T-helper 1 cell treated with Interleukin-12 subunit alpha and Interleukin-12 subunit beta and Interleukin-4 antibody, amounts not matched to agents 30 μg/mL and 1 μg/mL, for 36 hours (primary cell): Measurements from ENCODE around the gene GASK1B.

Experiments used
- H3K27ac Mint-ChIP-seq: one replicate; pipeline ENCODE4 v1.8.0; 2021; ENCODE audit warnings: mild to moderate bottlenecking, mixed read lengths
- H3K27me3 Mint-ChIP-seq: one replicate; pipeline ENCODE4 v1.8.0; 2021; ENCODE audit warnings: low read depth, mixed read lengths
- H3K36me3 Mint-ChIP-seq: one replicate; pipeline ENCODE4 v1.8.0; 2021; ENCODE audit warnings: low read depth, mixed read lengths
- H3K4me1 Mint-ChIP-seq: one replicate; pipeline ENCODE4 v1.8.0; 2021; ENCODE audit warnings: low read depth, mixed read lengths
- H3K4me3 Mint-ChIP-seq: one replicate; pipeline ENCODE4 v1.8.0; 2021; ENCODE audit warnings: mild to moderate bottlenecking, moderate library complexity, mixed read lengths
- H3K9me3 Mint-ChIP-seq: one replicate; pipeline ENCODE4 v1.8.0; 2021; ENCODE audit warnings: mixed read lengths

GASK1B gene

DNA sequence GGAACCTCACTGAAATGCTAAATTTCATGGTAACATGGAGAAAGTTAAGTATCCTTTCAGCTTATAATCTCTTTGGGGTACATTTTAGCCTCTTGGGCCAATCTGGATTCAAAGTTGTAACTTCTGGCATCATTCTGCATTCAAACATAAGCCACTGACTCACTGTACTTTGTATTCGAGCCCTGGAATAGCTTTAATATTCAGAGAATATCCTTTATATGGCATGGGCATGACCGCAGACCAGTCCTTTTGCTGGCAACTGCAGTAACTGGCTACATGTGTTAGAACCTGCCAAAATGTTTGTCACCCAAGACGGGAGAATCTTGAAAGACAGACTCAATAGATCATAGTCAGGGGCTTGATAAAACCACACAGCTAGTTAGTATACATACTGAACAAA is 3.3 kb downstream of the GASK1B start:
- Mint-ChIP-seq H3K27me3 (peaks cover 40% of the 10 kb centered on the region), H3K27ac (no peak overlapping the region), H3K4me3 (no peak overlapping the region), H3K4me1 (peaks cover 2% of the 10 kb centered on the region), H3K9me3 (no peaks in the 10 kb centered on the region), H3K36me3 (no peaks in the 10 kb centered on the region)

DNA sequence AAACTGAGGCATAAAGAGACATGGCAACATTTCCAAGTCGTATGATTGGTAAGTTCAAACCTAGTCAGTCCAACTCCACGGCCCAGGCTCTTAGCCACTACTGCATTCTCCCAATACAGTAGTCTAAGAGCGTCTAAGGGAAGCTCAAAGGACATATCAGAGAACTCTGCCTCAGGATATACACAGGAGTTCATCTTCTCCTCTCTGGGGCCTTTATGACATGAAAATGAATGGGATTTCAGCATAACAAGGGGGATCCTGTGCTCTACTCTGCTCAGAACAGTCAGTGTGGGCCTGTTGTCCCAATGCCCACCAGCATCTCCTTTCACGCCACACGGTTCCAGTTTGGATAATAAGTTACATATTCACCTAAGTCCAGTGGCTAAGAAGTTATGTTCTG is 4.2 kb downstream of the GASK1B start:
- peaks cover 40% of the 10 kb centered on the region for H3K27me3 Mint-ChIP-seq
- no peak overlapping the region for H3K27ac Mint-ChIP-seq
- H3K4me1 Mint-ChIP-seq: peaks cover 2% of the 10 kb centered on the region
- no peaks in the 10 kb centered on the region for H3K9me3 Mint-ChIP-seq
- no peak overlapping the region for H3K4me3 Mint-ChIP-seq
- H3K36me3 Mint-ChIP-seq: no peaks in the 10 kb centered on the region

DNA sequence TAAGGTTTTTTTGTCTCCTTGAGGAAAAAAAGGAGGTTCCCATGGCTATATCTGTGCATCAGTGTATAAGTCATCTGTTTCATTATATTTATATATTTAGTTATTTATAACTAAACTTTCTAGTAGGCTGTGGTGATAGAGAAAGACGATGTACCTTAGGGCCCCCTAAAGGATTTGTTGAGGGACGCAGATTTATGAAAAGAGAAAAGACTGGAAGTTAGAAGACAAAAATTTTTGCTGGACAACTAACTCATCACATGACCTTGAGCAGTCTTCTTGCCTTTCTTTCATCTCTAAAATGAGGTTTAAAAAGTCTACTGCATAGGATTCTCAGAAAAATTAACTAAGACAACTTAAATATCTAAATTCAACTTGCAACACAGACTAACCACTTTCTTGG is 6.1 kb downstream of the GASK1B start:
- no peak overlapping the region for H3K4me3 Mint-ChIP-seq
- no peaks in the 10 kb centered on the region for H3K36me3 Mint-ChIP-seq
- peaks cover 29% of the 10 kb centered on the region for H3K27me3 Mint-ChIP-seq
- peaks cover 2% of the 10 kb centered on the region for H3K4me1 Mint-ChIP-seq
- no peak overlapping the region for H3K27ac Mint-ChIP-seq
- no peaks in the 10 kb centered on the region for H3K9me3 Mint-ChIP-seq

DNA sequence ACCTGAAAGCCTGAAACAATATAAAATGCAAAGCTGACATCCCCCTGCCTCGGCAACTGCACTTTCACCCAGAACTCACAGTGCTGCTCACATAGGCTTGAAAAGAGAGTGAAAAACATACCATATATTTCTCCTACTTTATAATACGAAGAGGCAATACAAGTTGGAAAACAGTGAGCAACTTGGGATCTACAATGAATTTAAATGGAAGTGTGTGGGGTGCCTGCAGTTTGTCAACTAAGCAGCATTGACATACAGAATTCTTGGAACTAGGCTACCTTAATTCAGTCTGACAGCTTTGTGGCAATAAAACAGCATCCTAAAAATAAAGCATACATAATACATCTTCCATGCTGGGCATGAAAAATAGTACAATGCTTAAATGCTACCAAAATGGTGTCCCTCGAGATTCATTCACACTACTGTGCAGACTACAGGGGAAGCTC is 8.0 kb downstream of the GASK1B start:
- H3K9me3 Mint-ChIP-seq: no peaks in the 10 kb centered on the region
- peaks cover 11% of the 10 kb centered on the region for H3K27me3 Mint-ChIP-seq
- H3K27ac Mint-ChIP-seq: no peak overlapping the region
- H3K4me1 Mint-ChIP-seq: no peaks in the 10 kb centered on the region
- H3K4me3 Mint-ChIP-seq: no peak overlapping the region
- no peaks in the 10 kb centered on the region for H3K36me3 Mint-ChIP-seq

DNA sequence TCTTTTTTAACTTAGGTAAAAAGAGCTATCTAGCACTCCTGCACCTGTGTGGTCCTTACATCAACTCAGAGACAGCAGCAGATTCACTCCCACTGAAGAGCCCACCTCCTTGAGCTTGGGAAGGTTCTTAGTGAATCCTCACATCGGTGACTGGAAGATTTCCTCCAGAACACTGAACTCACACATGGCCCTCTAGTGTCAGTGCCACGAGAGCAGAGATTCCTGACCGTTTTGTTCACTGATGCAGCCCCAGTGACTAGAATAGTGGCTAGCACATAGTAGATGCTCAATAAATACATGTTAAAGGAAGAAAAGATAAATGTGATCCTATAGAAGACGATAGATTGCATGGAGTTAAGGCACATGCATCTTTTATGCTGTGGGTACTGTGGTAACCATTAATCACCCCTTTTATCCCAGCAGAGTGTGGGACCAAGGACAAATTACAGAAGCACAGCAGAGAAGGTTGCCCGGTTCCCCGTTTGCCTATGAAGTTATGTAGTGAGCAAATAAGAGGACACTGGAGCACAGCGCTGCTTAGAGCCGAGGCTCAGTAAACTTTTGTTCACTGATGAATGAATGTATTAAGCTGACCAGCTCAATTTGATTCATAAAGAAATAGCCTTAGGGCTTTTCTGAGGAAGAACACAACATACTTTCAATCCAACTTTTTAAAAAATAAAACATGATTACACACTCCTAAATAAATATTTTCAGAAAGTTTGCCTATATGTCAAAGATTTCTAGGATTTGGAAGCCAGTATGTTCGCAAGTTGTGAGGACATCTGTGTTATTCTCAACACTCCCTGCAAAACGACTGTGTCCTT is 8.7 kb downstream of the GASK1B start:
- no peaks in the 10 kb centered on the region for H3K9me3 Mint-ChIP-seq
- no peaks in the 10 kb centered on the region for H3K36me3 Mint-ChIP-seq
- H3K27me3 Mint-ChIP-seq: peaks cover 7% of the 10 kb centered on the region
- no peak overlapping the region for H3K27ac Mint-ChIP-seq
- H3K4me1 Mint-ChIP-seq: no peaks in the 10 kb centered on the region
- no peak overlapping the region for H3K4me3 Mint-ChIP-seq

DNA sequence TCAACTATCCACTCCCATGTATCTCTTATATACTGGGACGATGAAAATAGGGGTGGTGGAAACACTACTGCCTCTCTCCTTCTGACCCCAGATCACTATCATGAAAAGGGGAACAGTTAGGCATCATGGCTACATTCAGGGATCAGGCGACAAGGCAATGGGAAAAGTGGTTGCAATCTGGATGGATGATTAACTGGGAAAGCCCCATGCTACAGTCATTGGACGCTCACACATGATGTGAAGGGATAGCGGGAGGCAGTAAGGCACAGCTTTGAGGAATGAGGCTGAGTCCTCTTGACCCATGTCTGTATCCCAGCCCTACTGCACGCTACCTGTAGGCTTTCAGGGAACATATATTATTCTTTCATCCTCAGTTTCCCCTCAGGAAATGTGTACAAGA is 10.2 kb downstream of the GASK1B start:
- H3K4me3 Mint-ChIP-seq: no peak overlapping the region
- H3K27me3 Mint-ChIP-seq: peaks cover 4% of the 10 kb centered on the region
- no peaks in the 10 kb centered on the region for H3K4me1 Mint-ChIP-seq
- no peak overlapping the region for H3K27ac Mint-ChIP-seq
- no peaks in the 10 kb centered on the region for H3K9me3 Mint-ChIP-seq
- no peaks in the 10 kb centered on the region for H3K36me3 Mint-ChIP-seq

DNA sequence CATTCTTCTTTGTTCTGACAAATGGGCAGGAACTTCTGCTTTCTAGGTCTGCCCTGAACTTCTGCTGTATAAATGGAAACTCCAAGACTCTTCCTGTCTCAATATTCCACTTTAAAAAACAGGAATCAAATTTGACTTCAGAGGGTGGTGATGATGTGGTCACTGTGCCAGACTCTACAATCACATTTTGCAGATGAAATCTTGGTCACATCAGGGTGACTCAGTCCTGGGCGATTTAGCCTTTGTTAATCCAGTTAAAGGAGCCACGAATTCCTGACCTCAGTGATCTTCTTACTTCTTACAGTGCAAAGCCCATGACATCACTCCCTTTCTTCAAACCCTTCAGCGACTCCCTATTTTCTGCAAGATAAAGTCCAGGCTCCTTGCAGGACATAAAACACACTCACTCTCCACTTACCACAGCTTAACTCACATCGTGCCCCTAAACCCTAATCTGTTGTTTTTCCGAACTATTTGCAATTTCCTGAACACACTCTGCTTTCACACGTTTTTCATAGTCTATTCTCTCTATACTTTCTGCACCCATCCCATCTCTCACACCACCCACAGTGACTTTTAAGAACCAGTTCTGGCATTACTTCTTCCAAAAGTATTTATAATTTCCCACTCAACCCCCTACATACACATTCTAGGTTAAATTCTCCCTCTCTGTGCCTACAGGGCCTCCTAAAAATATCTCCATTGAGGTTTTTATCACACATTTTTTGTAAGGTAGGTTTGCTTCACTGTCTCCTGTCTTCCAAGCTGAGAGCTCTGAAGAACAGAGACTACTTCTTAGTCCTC is 11.1 kb downstream of the GASK1B start:
- no peak overlapping the region for H3K27ac Mint-ChIP-seq
- no peaks in the 10 kb centered on the region for H3K36me3 Mint-ChIP-seq
- H3K4me1 Mint-ChIP-seq: no peaks in the 10 kb centered on the region
- H3K9me3 Mint-ChIP-seq: no peaks in the 10 kb centered on the region
- peaks cover 4% of the 10 kb centered on the region for H3K27me3 Mint-ChIP-seq
- H3K4me3 Mint-ChIP-seq: no peak overlapping the region

DNA sequence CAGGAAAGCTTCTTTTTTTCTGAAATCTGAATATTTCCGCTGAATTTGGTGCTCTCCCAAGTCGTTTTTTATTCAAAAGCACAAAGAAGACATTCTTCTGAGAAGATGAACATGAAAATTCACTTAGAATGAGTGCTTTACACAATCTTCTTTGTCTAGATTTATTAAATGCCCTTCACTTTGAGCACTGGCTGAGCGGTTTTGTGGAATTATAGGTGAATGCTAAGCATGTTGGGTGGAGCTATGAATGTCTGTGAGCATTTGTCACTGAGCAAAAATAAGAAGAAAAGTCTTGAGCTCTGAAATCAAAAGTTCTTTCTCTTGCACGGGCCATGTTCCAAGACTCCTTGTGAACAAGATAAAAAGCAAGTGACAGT is 13.1 kb downstream of the GASK1B start:
- H3K4me1 Mint-ChIP-seq: no peaks in the 10 kb centered on the region
- H3K27ac Mint-ChIP-seq: no peak overlapping the region

DNA sequence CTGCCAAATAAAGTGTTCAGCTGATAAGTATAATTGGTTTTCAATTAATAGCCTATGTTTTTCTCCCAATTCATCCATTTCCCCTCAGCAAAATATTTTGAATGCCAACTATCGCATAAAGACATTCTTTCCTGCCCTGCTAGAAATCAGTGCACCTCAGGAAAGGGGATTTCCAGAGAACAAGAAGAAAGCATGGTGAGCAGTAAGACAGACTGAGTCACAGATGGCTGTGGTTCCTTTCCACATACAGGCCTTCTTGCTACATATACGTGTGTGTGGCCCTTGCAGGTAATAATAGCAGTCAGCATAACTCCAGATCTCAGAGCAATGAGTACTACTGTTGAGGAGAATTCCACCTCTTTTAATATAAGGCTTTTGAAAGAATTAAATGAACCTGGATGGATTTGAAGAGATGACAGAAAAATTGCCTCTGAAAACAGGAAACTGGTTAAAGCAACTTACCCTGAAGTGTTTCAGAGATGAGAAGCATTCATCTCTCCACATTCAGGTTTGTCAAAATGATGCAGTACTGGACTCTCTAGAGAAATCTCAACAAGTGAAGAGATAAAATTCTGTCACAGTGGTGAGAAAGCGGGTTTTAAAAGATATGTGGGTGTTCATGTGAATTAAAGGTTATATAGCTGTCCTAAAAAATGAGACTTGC is 13.6 kb downstream of the GASK1B start:
- H3K9me3 Mint-ChIP-seq: no peaks in the 10 kb centered on the region
- no peaks in the 10 kb centered on the region for H3K27me3 Mint-ChIP-seq
- H3K4me3 Mint-ChIP-seq: no peak overlapping the region
- no peak overlapping the region for H3K27ac Mint-ChIP-seq
- no peaks in the 10 kb centered on the region for H3K36me3 Mint-ChIP-seq
- no peaks in the 10 kb centered on the region for H3K4me1 Mint-ChIP-seq

More for the DNA sequence above, 13.1 kb downstream of the GASK1B start:
- H3K36me3 Mint-ChIP-seq: no peaks in the 10 kb centered on the region
- H3K4me3 Mint-ChIP-seq: no peak overlapping the region
- no peaks in the 10 kb centered on the region for H3K27me3 Mint-ChIP-seq
- no peaks in the 10 kb centered on the region for H3K9me3 Mint-ChIP-seq

DNA sequence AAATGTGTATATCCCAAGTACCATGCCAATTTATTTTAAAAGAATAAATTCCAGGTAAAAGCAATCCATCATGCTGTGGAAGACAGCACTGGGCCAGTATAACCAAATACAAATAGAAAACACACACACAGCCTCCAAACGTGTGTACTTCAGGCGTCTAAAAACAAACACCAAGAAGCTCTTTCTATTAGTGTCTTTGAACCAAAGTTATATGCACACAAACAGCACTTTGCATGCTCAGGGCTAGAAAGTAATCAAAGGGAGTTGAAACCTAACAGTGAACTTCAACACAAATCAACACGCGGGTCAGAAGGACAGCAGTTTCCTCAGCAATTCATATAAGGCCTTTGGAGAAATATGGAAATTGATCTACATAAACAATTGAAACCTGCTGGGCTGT is 15.4 kb downstream of the GASK1B start:
- Mint-ChIP-seq H3K4me3 (no peak overlapping the region), H3K27ac (no peak overlapping the region), H3K4me1 (no peaks in the 10 kb centered on the region), H3K36me3 (no peaks in the 10 kb centered on the region), H3K9me3 (no peaks in the 10 kb centered on the region), H3K27me3 (no peaks in the 10 kb centered on the region)

DNA sequence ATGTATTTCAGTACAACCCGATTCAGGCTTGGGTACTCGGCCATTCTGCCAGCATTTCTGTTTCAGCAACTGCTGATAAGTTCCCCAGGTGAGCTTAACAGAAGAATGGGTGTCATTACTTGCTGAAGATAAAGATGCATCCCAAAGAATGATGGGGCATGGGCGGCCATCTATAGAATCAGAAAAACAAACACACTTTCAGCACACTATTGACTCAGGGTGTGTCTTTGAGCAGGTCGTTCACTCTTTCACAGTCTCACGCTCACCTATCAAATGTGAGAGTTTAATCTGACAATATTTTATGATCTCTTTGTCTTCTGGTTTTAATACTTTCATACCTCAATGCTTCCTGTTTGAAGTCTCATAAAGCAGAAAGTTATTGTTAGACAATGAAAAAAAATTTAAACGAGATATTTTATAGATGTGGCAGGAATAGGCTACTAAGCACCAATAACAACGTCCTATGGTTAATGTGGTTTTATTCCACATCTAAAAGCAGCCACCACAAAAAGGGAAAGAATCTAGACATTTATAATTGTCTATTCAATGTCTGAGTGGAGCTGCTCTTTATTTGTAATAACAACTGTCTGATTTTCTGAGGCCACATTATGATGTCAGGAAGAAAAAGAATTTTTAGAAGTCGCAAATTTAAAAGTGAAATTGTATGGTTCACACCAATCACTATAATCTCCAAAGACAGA is 17.0 kb downstream of the GASK1B start:
- H3K4me1 Mint-ChIP-seq: no peaks in the 10 kb centered on the region
- no peaks in the 10 kb centered on the region for H3K9me3 Mint-ChIP-seq
- no peaks in the 10 kb centered on the region for H3K27me3 Mint-ChIP-seq
- H3K27ac Mint-ChIP-seq: no peak overlapping the region
- no peaks in the 10 kb centered on the region for H3K36me3 Mint-ChIP-seq
- H3K4me3 Mint-ChIP-seq: no peak overlapping the region

DNA sequence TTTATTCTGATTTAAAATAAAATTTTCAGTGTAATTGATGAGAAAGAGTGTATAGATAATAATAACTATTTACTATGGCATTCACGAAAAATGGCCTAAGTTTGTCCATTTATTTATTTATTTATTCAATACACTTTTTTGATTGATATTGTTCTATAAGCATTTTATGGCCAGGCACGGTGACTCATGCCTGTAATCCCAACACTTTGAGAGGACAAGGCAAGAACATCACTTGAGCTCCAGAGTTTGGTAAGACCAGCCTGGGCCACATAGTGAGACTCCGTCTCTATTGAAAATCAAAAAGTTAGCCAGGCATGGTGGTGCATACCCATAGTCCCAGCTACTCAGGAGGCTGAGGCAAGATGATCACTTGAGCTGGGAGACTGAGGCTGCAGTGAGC is 25.7 kb downstream of the GASK1B start:
- Mint-ChIP-seq H3K27me3 (no peaks in the 10 kb centered on the region), H3K27ac (no peak overlapping the region), H3K4me1 (no peaks in the 10 kb centered on the region), H3K36me3 (no peaks in the 10 kb centered on the region), H3K4me3 (no peak overlapping the region), H3K9me3 (no peaks in the 10 kb centered on the region)

DNA sequence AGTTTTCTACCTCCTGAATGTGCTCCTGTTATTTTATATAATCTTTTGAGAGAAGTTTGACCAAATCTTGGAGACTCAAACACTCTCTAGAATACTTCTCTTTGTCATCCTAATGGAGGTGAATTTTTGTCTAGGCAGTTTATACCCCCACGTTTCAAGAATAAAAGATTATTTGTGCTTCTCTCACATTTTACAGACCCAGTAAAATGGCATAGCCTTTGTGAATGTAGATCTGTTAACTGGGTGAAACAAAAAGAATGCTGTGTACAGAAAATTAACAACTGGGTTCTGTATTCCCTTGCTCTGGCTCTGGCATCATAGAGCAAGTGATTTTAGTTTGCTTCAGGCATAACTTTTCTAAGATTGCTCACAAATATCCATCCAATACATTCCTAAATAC is 26.1 kb downstream of the GASK1B start:
- H3K36me3 Mint-ChIP-seq: no peaks in the 10 kb centered on the region
- H3K4me1 Mint-ChIP-seq: no peaks in the 10 kb centered on the region
- H3K4me3 Mint-ChIP-seq: no peak overlapping the region
- H3K27ac Mint-ChIP-seq: no peak overlapping the region
- H3K9me3 Mint-ChIP-seq: no peaks in the 10 kb centered on the region
- H3K27me3 Mint-ChIP-seq: no peaks in the 10 kb centered on the region

DNA sequence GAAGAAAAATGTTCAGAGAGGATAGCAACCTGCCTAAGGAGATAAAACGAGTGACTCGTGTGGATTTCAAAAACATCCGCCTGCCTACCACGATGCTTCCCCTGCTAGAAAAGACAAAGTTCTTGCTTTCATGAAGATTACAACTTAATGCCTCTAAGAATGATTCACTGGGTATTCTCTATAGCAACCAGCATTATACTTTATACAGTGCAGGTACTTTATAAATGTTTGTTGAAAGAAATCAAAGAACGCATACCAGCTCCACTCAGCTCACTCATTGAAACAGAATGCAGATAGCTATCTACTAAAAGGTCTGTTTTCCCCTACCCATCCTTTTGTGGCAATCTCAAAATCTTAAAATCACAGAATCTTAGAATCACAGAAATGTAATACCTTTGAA is 33.7 kb downstream of the GASK1B start:
- H3K27me3 Mint-ChIP-seq: no peaks in the 10 kb centered on the region
- no peaks in the 10 kb centered on the region for H3K36me3 Mint-ChIP-seq
- no peaks in the 10 kb centered on the region for H3K4me1 Mint-ChIP-seq
- H3K9me3 Mint-ChIP-seq: no peaks in the 10 kb centered on the region
- H3K27ac Mint-ChIP-seq: no peak overlapping the region
- no peak overlapping the region for H3K4me3 Mint-ChIP-seq
